OCI-LY1 (cell line): Measurements from ENCODE around the gene SCN8A.

Experiments used
- CTCF ChIP-seq: fragments of 200-600 bp; sonication (generic), shearing (Covaris generic); IDR thresholded peaks from 2 replicates; pipeline ENCODE4 v1.5.1; 2017; ENCODE audit warnings: mild to moderate bottlenecking, antibody characterized with exemption, low read length, moderate library complexity, mixed read lengths
- EZH2 ChIP-seq: fragments of 200-600 bp; sonication (generic), shearing (Covaris generic); IDR thresholded peaks from 2 replicates; pipeline ENCODE4 v1.8.0; 2017; ENCODE audit warnings: borderline replicate concordance, mixed run types, mild to moderate bottlenecking, antibody characterized with exemption, low read length, moderate library complexity, mixed read lengths

GRCh38 chr12:51675071-51675803 lies 84.2 kb downstream of the SCN8A start:
- TF ChIP-seq CTCF, result no peak
- no peak for TF ChIP-seq EZH2
